HepG2 (cell line): ENCODE data around the gene MXRA8. TPM values are rescaled to one million over a fixed set of nuclear protein-coding genes. Genes with fewer than 3 reads are reported as not detected.
A peak's percentile ranks its signal among the peaks of the same experiment; 100 is the strongest.

Experiments
- CCDC6 ChIP-seq: sonication (generic); formaldehyde crosslinking; IDR thresholded peaks from 2 replicates; pipeline ENCODE4 v1.8.1; 2022; ENCODE audit warnings: mild to moderate bottlenecking, missing genetic modification reagents, moderate library complexity
- KDM2A ChIP-seq: sonication (generic); formaldehyde crosslinking; IDR thresholded peaks from 2 replicates; pipeline ENCODE4 v1.4.0; 2020; ENCODE audit warnings: low read depth, missing genetic modification reagents, borderline replicate concordance
- MBD4 ChIP-seq: IDR thresholded peaks from 2 replicates; pipeline ENCODE4 v1.6.1; 2012; ENCODE audit warnings: low read length, inconsistent platforms, borderline replicate concordance
- MLX ChIP-seq: IDR thresholded peaks from 2 replicates; pipeline ENCODE4 v1.6.1; 2016
- MXD1 ChIP-seq: sonication (generic); formaldehyde crosslinking; IDR thresholded peaks from 2 replicates; pipeline ENCODE4 v1.4.0; 2020; ENCODE audit warnings: mild to moderate bottlenecking, missing genetic modification reagents
- RBFOX2 ChIP-seq: fragments of 200-400 bp; formaldehyde crosslinking; IDR thresholded peaks from 2 replicates; pipeline ENCODE4 v1.6.1; 2017; ENCODE audit warnings: low read depth, mild to moderate bottlenecking, low read length
- SMAD3 ChIP-seq: sonication (generic); formaldehyde crosslinking; IDR thresholded peaks from 2 replicates; pipeline ENCODE4 v1.4.0; 2020; ENCODE audit warnings: missing genetic modification reagents
- UBTF ChIP-seq: sonication (generic); formaldehyde crosslinking; IDR thresholded peaks from 2 replicates; pipeline ENCODE4 v1.4.0; 2020; ENCODE audit warnings: mild to moderate bottlenecking, missing genetic modification reagents
- YEATS4 ChIP-seq: sonication (generic); formaldehyde crosslinking; IDR thresholded peaks from 2 replicates; pipeline ENCODE4 v1.4.0; 2020; ENCODE audit warnings: missing genetic modification reagents, borderline replicate concordance
- YY1 ChIP-seq: IDR thresholded peaks from 2 replicates; pipeline ENCODE4 v1.6.1; 2011; ENCODE audit warnings: low read length, low read depth, moderate library complexity, mild to moderate bottlenecking; ENCODE audit not compliant: insufficient read depth, insufficient replicate concordance
- ZFY ChIP-seq: sonication (generic); formaldehyde crosslinking; IDR thresholded peaks from 2 replicates; pipeline ENCODE4 v1.4.0; 2020; ENCODE audit warnings: missing genetic modification reagents
- ZNF136 ChIP-seq: sonication (generic); formaldehyde crosslinking; IDR thresholded peaks from 2 replicates; pipeline ENCODE4 v1.8.1; 2022; ENCODE audit warnings: low read depth, mild to moderate bottlenecking, moderate library complexity, missing genetic modification reagents
- ZNF225 ChIP-seq: sonication (generic); formaldehyde crosslinking; IDR thresholded peaks from 2 replicates; pipeline ENCODE4 v1.4.0; 2020; ENCODE audit warnings: mild to moderate bottlenecking, missing genetic modification reagents
- ZNF574 ChIP-seq: sonication (generic); formaldehyde crosslinking; IDR thresholded peaks from 2 replicates; pipeline ENCODE4 v1.4.0; 2020; ENCODE audit warnings: missing genetic modification reagents
- ZNF710 ChIP-seq: sonication (generic); formaldehyde crosslinking; IDR thresholded peaks from 2 replicates; pipeline ENCODE4 v1.5.0; 2020; ENCODE audit warnings: mild to moderate bottlenecking, missing genetic modification reagents, borderline replicate concordance
- ZNF770 ChIP-seq: sonication (generic); formaldehyde crosslinking; IDR thresholded peaks from 2 replicates; pipeline ENCODE4 v1.5.0; 2020; ENCODE audit warnings: mild to moderate bottlenecking, missing genetic modification reagents
- polyA plus RNA-seq, 8 experiments: library from polyadenylated mRNA; depleted of rRNA in 3 of 8; stranded (reverse) in 7 of 8; unstranded in 1 of 8; fragments of >200 nt; fragmentation: Illumina TruSeq in 4 of 8; extraction: Trizol in 4 of 8; gene quantifications; 2 replicates each; pipeline versions ENCODE4 v1.2.1 to v1.2.3, GENCODE V29; 2011 to 2016; ENCODE audit warnings: low read depth in 4 of 8, missing spikeins in 1 of 8, mixed read lengths in 1 of 8; ENCODE audit not compliant: insufficient read depth in 1 of 8
- total RNA-seq, 5 experiments: library from RNA; depleted of rRNA; stranded (reverse); fragments of >200 nt; fragmentation: Illumina TruSeq; extraction: Trizol; gene quantifications; 2 replicates each; pipeline ENCODE4 v1.2.3, GENCODE V29; 2016; ENCODE audit warnings: low read depth in 1 of 5

Gene MXRA8
- total and polyA plus RNA-seq, 2 of the 13 experiments (the other 11 are each of a cell fraction or from before 2014, with no cell fraction given): 19.8 to 44.8 TPM

- TF ChIP-seq UBTF (CRISPR knock-in tag) (peak; percentile 44), CCDC6 (CRISPR knock-in tag) (no peak), RBFOX2 (0 out of 2 replicates have a peak, but pooled peaks have one; percentile 24), YY1 (no peak), ZNF136 (no peak), ZNF710 (CRISPR knock-in tag) (peak; percentile 42; the same call in 1 of the 2 replicates), MLX (CRISPR knock-in tag) (no peak), ZFY (CRISPR knock-in tag) (peak; percentile 55), ZNF770 (CRISPR knock-in tag) (peak; percentile 88), SMAD3 (CRISPR knock-in tag) (no peak), ZNF225 (CRISPR knock-in tag) (0 out of 2 replicates have a peak, but pooled peaks have one; percentile 47), KDM2A (CRISPR knock-in tag) (peak; percentile 47; the same call in 1 of the 2 replicates), MXD1 (peak; percentile 27; the same call in 1 of the 2 replicates), MBD4 (no peak), YEATS4 (0 out of 2 replicates have a peak, but pooled peaks have one; percentile 12), ZNF574 (CRISPR knock-in tag) (no peak)
Observed at GRCh38 chr1:1331068-1331965, 27.0 kb downstream of the MXRA8 start, which contains the start of gene TAS1R3 (continued).
